Bronchial epithelial cell (primary cell): Measurements from ENCODE around the gene FGF4. TPM values are rescaled to one million over a fixed set of nuclear protein-coding genes. Genes with fewer than 3 reads are reported as not detected.
"Not testable (repeated sequence)": the region's sequence is repeated elsewhere in the genome, so short reads cannot be mapped to it uniquely, and the experiment has no call there.

Experiments
- DNase-seq: peaks from one replicate; pipeline ENCODE4 v3.0.0-alpha.2; 2010; ENCODE audit warnings: low read depth
- FAIRE-seq: peaks from 2 replicates; lab custom pipeline; 2011; peaks lifted over from hg19 to GRCh38; lab: Jason Lieb, UNC
- H3K27me3 ChIP-seq: 2 replicates; pipeline ENCODE4 v1.5.1; 2011; ENCODE audit warnings: low read length; ENCODE audit not compliant: control insufficient read depth, insufficient read depth
- H3K36me3 ChIP-seq: 2 replicates; pipeline ENCODE4 v1.5.1; 2011; ENCODE audit warnings: low read length; ENCODE audit not compliant: control insufficient read depth, insufficient read depth
- H3K4me3 ChIP-seq: 2 replicates; pipeline ENCODE4 v1.5.1; 2011; ENCODE audit warnings: mild to moderate bottlenecking, low read depth, low read length, control low read depth
- CTCF ChIP-seq: IDR thresholded peaks from 2 replicates; pipeline ENCODE4 v1.5.1; 2011; ENCODE audit warnings: mild to moderate bottlenecking, moderate library complexity, low read length, control low read depth, inconsistent platforms; ENCODE audit not compliant: insufficient read depth, severe bottlenecking
- total RNA-seq: library from RNA; depleted of rRNA; stranded (reverse); fragments of >200 nt; gene quantifications from 2 replicates; pipeline ENCODE4 v1.2.1, GENCODE V29; 2014

Gene FGF4
- total RNA-seq, 1 donor from 2014 or later: not detected

GRCh38 chr11:69774354-69775162 lies 583 bp downstream of the FGF4 start:
- Histone ChIP-seq H3K27me3 (peaks cover 33% of the 10 kb centered on the region), H3K4me3 (no peak overlapping the region), H3K36me3 (no peaks in the 10 kb centered on the region)
- no peak for TF ChIP-seq CTCF
- FAIRE-seq (no peak), DNase-seq (no peak)

GRCh38 chr11:69773626-69774353 lies 1.4 kb downstream of the FGF4 start:
- no peak for FAIRE-seq
- no peak for DNase-seq
- TF ChIP-seq CTCF: no peak
- Histone ChIP-seq H3K4me3 (no peak overlapping the region), H3K27me3 (peaks cover 33% of the 10 kb centered on the region), H3K36me3 (no peaks in the 10 kb centered on the region)

GRCh38 chr11:69771466-69771865 lies 3.7 kb downstream of the FGF4 start:
- Histone ChIP-seq H3K27me3 (peaks cover 27% of the 10 kb centered on the region), H3K4me3 (no peak overlapping the region), H3K36me3 (no peaks in the 10 kb centered on the region)
- TF ChIP-seq CTCF: no peak
- no peak for DNase-seq
- no peak for FAIRE-seq

GRCh38 chr11:69770540-69770939 lies 4.6 kb downstream of the FGF4 start:
- FAIRE-seq: no peak
- no peak for DNase-seq
- no peak for TF ChIP-seq CTCF
- peaks cover 18% of the 10 kb centered on the region for H3K27me3 ChIP-seq
- H3K4me3 ChIP-seq: no peak overlapping the region
- H3K36me3 ChIP-seq: no peaks in the 10 kb centered on the region

GRCh38 chr11:69765498-69765995 lies 9.6 kb downstream of the FGF4 start:
- no peak for TF ChIP-seq CTCF
- FAIRE-seq: no peak
- H3K27me3 ChIP-seq: peaks cover 1% of the 10 kb centered on the region
- H3K4me3 ChIP-seq: no peak overlapping the region
- no peak for DNase-seq
- no peaks in the 10 kb centered on the region for H3K36me3 ChIP-seq

GRCh38 chr11:69764918-69765317 lies 10.2 kb downstream of the FGF4 start:
- not testable (repeated sequence) for FAIRE-seq, H3K36me3 ChIP-seq, H3K27me3 ChIP-seq, H3K4me3 ChIP-seq, DNase-seq
